ENCODE results near the gene TPD52L2.
A peak's percentile ranks its signal among the peaks of the same experiment; 100 is the strongest.

The TPD52L2 gene

DNA sequence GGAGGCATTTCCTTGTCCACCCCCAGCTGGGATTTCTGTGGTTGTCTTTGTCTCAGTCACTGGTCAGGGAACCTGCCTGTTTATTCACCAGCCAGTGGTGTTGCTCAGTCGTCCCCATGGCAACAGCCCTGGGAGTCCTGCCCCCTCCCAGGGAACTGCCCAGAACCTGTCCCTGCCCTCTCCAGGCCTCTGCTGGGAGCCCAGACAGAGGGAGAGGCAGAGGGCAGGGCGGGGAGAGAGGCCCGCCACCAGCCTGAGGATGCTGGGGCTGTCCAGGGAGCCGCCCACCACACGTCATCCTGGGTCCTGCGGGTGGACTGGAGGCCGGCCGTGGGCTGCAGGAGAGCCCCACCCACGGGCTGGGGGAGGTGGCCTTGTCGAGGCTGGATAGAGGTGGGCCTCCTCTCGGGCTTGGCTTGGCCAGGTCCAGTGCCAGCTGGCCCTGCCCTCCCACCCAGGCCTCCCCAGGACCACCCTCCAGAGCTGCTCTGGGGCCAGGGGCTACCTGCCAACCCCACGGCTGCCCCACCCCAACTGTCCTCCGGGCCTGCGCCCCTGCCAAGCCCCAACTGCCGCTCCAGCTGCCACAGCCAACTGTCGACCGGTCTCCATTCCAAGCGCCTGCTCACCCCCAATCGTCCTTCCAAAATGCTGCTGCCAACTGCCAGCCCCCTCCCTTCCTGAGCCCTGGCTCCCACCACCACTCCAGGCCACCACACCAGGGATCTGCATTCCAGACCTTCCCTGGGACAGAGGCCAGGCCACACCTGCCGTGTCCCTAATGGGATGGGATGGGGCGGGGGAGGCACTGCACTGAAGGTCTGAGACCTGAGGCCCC, 29.8 kb upstream of the TPD52L2 start:
- DNase-seq (ENCODE audit: low spot score) = peak; percentile 90
- Histone ChIP-seq H3K4me3 (peak overlapping the region; percentile 47), H3K27ac (peak overlapping the region; percentile 35 to 91)
- TF ChIP-seq, protein P1, sequence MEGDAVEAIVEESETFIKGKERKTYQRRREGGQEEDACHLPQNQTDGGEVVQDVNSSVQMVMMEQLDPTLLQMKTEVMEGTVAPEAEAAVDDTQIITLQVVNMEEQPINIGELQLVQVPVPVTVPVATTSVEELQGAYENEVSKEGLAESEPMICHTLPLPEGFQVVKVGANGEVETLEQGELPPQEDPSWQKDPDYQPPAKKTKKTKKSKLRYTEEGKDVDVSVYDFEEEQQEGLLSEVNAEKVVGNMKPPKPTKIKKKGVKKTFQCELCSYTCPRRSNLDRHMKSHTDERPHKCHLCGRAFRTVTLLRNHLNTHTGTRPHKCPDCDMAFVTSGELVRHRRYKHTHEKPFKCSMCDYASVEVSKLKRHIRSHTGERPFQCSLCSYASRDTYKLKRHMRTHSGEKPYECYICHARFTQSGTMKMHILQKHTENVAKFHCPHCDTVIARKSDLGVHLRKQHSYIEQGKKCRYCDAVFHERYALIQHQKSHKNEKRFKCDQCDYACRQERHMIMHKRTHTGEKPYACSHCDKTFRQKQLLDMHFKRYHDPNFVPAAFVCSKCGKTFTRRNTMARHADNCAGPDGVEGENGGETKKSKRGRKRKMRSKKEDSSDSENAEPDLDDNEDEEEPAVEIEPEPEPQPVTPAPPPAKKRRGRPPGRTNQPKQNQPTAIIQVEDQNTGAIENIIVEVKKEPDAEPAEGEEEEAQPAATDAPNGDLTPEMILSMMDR (IDR thresholded peaks at IDR 0.05) = no peak

DNA sequence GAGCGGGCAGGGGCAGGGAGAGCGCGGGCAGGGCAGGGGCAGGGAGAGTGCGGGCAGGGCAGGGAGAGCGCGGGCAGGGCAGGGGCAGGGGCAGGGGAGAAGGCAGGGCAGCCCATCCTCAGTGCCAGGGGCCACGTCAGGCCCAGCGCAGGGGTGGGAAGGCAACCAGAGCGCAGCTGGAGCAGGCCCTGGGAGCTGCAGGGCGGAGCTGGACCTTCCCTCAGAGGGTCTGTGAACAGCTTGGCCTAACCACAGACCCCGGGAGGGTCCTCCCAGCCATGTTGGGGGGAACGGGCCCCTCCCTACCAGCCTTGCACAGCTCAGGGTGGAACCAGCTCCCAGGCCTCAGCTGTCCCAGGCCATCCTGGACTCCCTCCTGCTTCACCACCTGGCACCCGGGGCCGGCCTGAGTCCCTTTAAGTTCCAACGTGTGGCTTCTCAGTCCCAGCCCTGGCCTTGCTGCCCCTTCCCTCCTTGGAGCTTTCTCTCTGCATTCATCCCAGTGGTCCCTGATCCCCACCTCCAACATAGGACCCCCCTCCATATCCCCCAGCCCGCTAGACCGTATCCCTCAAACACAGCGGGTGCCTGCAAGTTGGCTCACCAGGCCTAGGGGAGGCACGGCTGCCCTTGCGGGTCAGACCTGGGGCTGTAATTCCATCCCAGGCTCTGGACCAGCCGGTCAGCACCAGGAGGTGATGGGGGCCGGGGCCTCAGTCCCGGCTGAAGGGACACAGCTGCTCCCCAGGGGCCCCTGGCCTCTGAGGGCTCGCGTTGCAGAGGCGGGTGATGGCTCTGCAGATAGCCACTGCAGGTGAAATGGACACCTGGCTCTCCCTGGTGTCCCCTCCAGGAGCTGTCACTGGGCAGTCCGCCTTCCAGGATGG, 28.4 kb upstream of the TPD52L2 start:
- Histone ChIP-seq H3K27ac (no peak overlapping the region), H3K4me3 (no peak overlapping the region)
- DNase-seq (ENCODE audit: low spot score) = no peak
- TF ChIP-seq, protein P1 (IDR thresholded peaks at IDR 0.05) = no peak

DNA sequence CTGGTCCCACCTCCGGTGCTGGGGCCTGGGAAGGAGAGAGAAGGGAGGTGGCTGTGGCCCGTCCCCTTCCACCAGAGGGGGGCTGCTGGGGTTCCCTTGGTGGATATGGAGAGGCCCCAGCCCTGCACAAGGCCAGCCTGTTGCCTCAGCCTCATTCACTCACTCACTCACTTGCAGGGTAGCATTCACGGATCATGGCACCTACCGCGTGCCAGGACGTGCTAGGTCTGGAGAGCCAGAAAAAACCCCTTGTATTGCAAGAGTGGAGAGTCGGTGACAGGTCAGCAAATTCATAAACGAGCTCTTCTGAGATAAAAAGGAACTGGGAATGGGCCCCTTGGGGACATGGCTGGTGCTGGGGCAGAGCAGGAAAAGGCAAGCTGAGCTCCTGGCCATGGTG, 27.6 kb upstream of the TPD52L2 start:
- Histone ChIP-seq H3K4me3 (no peak overlapping the region), H3K27ac (no peak overlapping the region)
- DNase-seq (ENCODE audit: low spot score) = no peak
- TF ChIP-seq, protein P1 (IDR thresholded peaks at IDR 0.05) = no peak

DNA sequence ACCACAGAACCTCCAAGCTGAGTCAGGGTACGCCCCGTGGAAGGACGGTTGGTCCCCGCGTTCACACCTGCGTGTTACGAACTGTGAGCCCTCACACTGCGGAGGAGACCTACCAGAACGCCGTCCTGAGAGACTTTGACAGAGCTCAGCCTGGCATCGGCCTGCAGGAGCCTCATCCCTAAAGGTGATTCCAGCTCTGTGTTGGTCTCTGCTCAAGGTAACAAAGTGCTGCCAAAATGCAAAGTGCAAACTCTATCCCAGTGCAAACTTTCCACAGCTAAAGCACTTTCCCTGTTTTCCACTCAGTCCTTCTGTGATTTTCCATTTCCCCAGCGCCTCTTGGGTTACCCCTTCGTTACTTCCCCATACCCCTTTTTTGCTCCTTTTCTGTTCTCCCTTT, 25.4 kb upstream of the TPD52L2 start:
- no peak for DNase-seq (ENCODE audit: low spot score)
- TF ChIP-seq, protein P1 (IDR thresholded peaks at IDR 0.05) = no peak
- Histone ChIP-seq H3K27ac (no peak overlapping the region), H3K4me3 (no peak overlapping the region)

DNA sequence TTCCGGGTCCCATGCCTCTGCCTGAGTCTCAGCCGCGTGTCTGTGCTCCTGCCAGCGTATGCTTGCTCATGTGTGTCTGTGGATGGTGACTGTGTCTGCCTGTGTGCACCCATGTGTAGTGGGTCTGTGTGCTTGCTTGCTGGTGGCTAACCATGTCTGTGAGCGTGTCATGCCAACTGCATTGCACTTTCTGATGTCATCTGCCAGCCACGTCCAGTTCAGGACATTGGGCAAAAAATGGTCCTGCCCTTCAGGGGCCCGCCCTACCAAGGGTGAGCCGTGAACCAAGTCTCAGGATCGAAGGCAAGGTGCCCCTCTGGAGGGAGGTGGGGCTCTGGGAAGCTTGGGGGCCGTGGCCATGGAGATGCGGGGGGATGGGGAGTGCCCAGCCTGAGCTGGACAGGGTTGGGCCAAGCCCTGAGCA, 24.7 kb upstream of the TPD52L2 start:
- Histone ChIP-seq H3K4me3 (no peak overlapping the region), H3K27ac (no peak overlapping the region)
- TF ChIP-seq, protein P1 (IDR thresholded peaks at IDR 0.05) = no peak
- DNase-seq (ENCODE audit: low spot score) = no peak

DNA sequence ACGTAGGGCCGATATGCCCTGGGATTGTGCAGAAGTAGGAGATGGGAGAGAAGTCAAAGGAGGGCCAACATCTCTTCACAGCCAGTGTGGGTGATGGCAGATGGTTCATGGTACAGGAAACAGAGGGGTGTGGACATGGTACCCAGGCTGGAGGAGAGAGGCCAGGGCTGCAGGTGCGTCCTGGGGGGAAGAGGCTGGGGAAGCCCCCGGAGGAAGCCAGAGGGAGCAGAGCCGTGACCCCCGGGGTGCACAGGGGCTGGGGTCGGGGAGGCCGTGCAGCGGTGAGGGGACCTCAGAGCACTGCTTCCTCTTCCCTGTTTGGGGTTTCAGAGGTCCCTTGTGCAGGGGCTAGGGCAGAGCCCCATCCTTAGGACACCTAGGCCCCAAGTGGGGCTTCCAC, 22.8 kb upstream of the TPD52L2 start:
- TF ChIP-seq, protein P1 (IDR thresholded peaks at IDR 0.05) = no peak
- H3K27ac ChIP-seq = no peak overlapping the region
- H3K4me3 ChIP-seq = no peak overlapping the region
- DNase-seq (ENCODE audit: low spot score) = no peak

All from coronary artery (tissue), 2 donors.